ENCODE measurements around the gene S100A7. TPM values are rescaled to one million over a fixed set of nuclear protein-coding genes. Genes with fewer than 3 reads are reported as not detected.

Gene S100A7
- total RNA-seq, 1 experiment from 2014 or later = not detected

DNA sequence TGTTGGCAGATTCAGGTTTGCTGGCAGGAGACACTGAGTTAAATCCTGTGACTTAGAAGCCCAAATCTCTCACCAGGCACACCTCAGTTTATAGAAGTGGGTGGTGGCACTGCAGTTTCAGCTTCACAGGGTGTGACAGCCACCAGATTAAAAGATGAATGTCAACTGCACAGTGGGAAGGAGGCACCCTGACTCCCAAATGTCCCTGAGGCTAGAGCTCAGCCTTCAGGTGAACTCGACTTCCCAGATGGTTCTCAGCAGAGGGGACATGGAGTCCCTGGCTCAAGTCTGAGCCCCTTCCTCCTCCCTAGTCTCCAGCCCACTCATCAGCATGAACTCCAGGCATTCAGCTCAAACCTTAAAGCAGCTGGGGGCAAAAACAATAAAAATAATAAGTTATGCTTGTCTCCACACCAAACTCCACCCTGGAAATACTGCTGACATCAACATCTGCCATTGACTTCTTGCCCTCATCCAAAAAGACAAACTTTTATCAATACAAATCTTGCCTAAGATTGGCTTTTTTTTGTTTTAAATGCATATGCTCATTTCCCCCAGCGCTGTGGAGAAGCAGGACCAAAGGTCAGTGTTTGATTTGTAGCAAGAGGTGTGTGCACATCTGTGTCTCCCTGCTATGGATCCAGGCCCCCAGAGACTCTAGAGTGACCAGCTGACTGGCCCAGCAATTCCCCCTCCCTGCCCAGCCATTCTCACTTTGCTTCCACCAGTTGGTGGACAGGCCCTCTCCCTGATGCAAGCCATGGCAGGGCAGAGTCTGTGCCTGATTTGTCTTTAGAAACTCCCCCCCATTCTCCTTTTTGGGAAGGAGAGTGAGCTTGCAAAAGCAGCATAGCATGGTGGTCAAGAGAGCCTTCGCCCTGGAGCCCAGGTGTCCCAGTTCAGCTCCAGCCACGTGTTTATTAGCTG, 18.5 kb upstream of the S100A7 start:
- Mint-ChIP-seq H3K9me3 (ENCODE audit: unreplicated experiment) (peaks cover 10% of the 10 kb centered on the region), H3K27me3 (ENCODE audit: insufficient read depth, unreplicated experiment) (no peaks in the 10 kb centered on the region), H3K4me1 (ENCODE audit: low read depth, unreplicated experiment) (peaks cover 21% of the 10 kb centered on the region), H3K4me3 (ENCODE audit: unreplicated experiment) (no peak overlapping the region), H3K36me3 (ENCODE audit: insufficient read depth, unreplicated experiment) (no peaks in the 10 kb centered on the region), H3K27ac (ENCODE audit: unreplicated experiment) (no peak overlapping the region)
- CTCF ChIA-PET = no interaction called here
- Histone ChIP-seq H3K4me3 (ENCODE audit: low read depth, low read length) (no peak overlapping the region), H3K9me3 (peaks cover 3% of the 10 kb centered on the region; the same call in 1 of the 2 replicates), H3K36me3 (ENCODE audit: control insufficient read depth, insufficient read depth, low read length) (no peaks in the 10 kb centered on the region), H3K4me1 (peaks cover 13% of the 10 kb centered on the region), H3K27me3 (replicated peaks; ENCODE audit: control insufficient read depth, insufficient read depth, low read length) (no peaks in the 10 kb centered on the region)
- POLR2A ChIA-PET = no interaction called here
- DNase-seq = no peak
- intact Hi-C loops (cut with micrococcal nuclease; ENCODE audit: unreplicated experiment) = no loop called here
- no TSS peak for BruUV-seq (replicated peaks)
- TF ChIP-seq, protein P1, sequence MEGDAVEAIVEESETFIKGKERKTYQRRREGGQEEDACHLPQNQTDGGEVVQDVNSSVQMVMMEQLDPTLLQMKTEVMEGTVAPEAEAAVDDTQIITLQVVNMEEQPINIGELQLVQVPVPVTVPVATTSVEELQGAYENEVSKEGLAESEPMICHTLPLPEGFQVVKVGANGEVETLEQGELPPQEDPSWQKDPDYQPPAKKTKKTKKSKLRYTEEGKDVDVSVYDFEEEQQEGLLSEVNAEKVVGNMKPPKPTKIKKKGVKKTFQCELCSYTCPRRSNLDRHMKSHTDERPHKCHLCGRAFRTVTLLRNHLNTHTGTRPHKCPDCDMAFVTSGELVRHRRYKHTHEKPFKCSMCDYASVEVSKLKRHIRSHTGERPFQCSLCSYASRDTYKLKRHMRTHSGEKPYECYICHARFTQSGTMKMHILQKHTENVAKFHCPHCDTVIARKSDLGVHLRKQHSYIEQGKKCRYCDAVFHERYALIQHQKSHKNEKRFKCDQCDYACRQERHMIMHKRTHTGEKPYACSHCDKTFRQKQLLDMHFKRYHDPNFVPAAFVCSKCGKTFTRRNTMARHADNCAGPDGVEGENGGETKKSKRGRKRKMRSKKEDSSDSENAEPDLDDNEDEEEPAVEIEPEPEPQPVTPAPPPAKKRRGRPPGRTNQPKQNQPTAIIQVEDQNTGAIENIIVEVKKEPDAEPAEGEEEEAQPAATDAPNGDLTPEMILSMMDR (IDR thresholded peaks at IDR 0.05; ENCODE audit: insufficient read depth in 1 of 2, low read depth in 1 of 2, low read length in 1 of 2, severe bottlenecking in 1 of 2, unreplicated experiment in 1 of 2) = no peak

DNA sequence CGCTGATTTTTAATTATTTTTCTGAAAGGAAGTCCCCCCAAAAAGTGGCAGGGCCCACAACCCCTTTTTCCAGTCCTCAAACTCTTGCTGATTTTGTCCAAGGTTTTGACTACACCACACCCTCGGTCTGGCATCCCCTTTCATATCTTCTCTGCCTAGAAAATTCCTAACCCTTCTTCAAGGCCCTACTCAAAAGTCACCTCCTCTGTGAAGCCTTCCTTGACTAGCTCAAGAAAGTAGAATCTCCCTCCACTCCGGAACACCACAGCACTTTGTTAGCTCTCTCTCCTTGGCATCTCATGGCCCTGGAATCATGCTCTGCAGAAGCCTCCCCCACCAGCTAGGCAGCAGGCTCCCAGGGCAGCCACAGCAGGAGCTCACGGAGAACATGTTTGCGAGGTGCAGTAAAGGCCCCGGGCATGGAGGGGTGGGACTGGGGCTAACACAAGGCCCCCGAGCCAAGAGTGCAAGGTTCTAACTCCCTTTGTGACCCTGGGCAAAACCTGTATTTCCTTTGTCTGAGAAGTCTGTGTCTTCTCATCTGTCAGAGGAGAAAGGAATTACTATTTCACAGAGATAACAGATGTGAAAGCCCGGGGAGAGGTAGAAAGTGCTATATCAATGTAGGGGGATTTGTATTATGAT, 17.7 kb upstream of the S100A7 start:
- peaks cover 7% of the 10 kb centered on the region for H3K9me3 ChIP-seq
- Mint-ChIP-seq H3K4me3 (ENCODE audit: unreplicated experiment) (no peak overlapping the region), H3K36me3 (ENCODE audit: insufficient read depth, unreplicated experiment) (peaks cover under 1% of the 10 kb centered on the region), H3K9me3 (ENCODE audit: unreplicated experiment) (peaks cover 18% of the 10 kb centered on the region), H3K27me3 (ENCODE audit: insufficient read depth, unreplicated experiment) (no peaks in the 10 kb centered on the region), H3K4me1 (ENCODE audit: low read depth, unreplicated experiment) (peaks cover 14% of the 10 kb centered on the region), H3K27ac (ENCODE audit: unreplicated experiment) (no peak overlapping the region)
- H3K36me3 ChIP-seq (ENCODE audit: control insufficient read depth, insufficient read depth, low read length) = no peaks in the 10 kb centered on the region
- no TSS peak for BruUV-seq (replicated peaks)
- TF ChIP-seq, protein P1 (IDR thresholded peaks at IDR 0.05; ENCODE audit: insufficient read depth in 1 of 2, low read depth in 1 of 2, low read length in 1 of 2, severe bottlenecking in 1 of 2, unreplicated experiment in 1 of 2) = no peak
- H3K4me3 ChIP-seq (ENCODE audit: low read depth, low read length) = no peak overlapping the region
- ChIA-PET POLR2A (interaction anchor here (0.6 kb wide), 1 partner anchor 512 kb away, joined by 3 read pairs; the partner anchor contains the start of gene RPS27), CTCF (no interaction called here)
- intact Hi-C loops (cut with micrococcal nuclease; ENCODE audit: unreplicated experiment) = no loop called here
- no peaks in the 10 kb centered on the region for H3K27me3 ChIP-seq (replicated peaks; ENCODE audit: control insufficient read depth, insufficient read depth, low read length)
- DNase-seq = peak in 1 of 2 experiments; percentile 49
- peaks cover 8% of the 10 kb centered on the region for H3K4me1 ChIP-seq

DNA sequence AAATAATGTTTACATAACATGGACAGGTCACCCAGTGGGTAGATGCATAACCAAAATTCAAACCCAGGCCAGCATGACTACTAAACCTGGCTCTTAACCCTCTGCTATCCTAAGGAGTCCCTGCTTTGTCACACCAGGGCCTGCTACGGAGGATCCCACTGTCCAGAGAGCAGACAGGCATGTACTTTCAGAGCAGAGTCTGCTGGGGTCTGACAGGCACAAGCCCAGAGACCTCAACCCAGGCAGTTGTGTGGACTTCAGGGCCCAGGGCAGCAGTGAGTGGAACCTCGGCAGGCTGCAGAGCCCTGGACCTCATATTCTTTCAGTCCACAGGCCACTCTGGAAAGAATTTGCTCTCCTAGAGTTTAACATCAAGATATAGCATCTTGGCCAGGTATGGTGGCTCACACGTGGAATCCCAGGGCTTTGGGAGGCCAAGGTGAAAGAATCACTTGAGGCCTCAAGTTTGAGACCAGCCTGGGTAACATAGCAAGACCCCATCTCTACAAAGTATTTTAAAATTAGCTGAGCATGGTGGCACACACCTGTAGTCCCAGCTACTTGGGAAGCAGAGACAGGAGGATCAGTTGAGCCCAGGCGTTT, 16.1 kb upstream of the S100A7 start:
- BruUV-seq (replicated peaks) = no TSS peak
- no peak overlapping the region for H3K4me3 ChIP-seq (ENCODE audit: low read depth, low read length)
- no peaks in the 10 kb centered on the region for H3K36me3 ChIP-seq (ENCODE audit: control insufficient read depth, insufficient read depth, low read length)
- peaks cover 22% of the 10 kb centered on the region for H3K4me1 Mint-ChIP-seq (ENCODE audit: low read depth, unreplicated experiment)
- ChIA-PET CTCF (no interaction called here), POLR2A (no interaction called here)
- TF ChIP-seq, protein P1 (IDR thresholded peaks at IDR 0.05; ENCODE audit: insufficient read depth in 1 of 2, low read depth in 1 of 2, low read length in 1 of 2, severe bottlenecking in 1 of 2, unreplicated experiment in 1 of 2) = no peak
- no peaks in the 10 kb centered on the region for H3K27me3 Mint-ChIP-seq (ENCODE audit: insufficient read depth, unreplicated experiment)
- H3K27me3 ChIP-seq (replicated peaks; ENCODE audit: control insufficient read depth, insufficient read depth, low read length) = no peaks in the 10 kb centered on the region
- H3K4me1 ChIP-seq = peaks cover 8% of the 10 kb centered on the region
- H3K27ac Mint-ChIP-seq (ENCODE audit: unreplicated experiment) = no peak overlapping the region
- H3K9me3 Mint-ChIP-seq (ENCODE audit: unreplicated experiment) = peaks cover 34% of the 10 kb centered on the region
- intact Hi-C loops (cut with micrococcal nuclease; ENCODE audit: unreplicated experiment) = no loop called here
- no peak overlapping the region for H3K4me3 Mint-ChIP-seq (ENCODE audit: unreplicated experiment)
- H3K36me3 Mint-ChIP-seq (ENCODE audit: insufficient read depth, unreplicated experiment) = peaks cover 8% of the 10 kb centered on the region
- no peak for DNase-seq
- H3K9me3 ChIP-seq = peaks cover 20% of the 10 kb centered on the region

Data from Caco-2 (cell line).